Measurements from ENCODE around the gene CHRNE.

- TF ChIP-seq CTCF (IDR thresholded peaks at IDR 0.05; ENCODE audit: low read depth, low read length) (no peak), EZH2phosphoT487 (IDR thresholded peaks at IDR 0.05; ENCODE audit: low read depth) (no peak)
Observed at GRCh38 chr17:4862720-4863119, 40.2 kb downstream of the CHRNE start.

Data from OCI-LY3 (cell line).